Lower leg skin (tissue), 3 donors: ENCODE measurements around the gene RBBP8.

Source experiments
- CTCF ChIP-seq, 3 donors: fragments of 450-650 bp; IDR thresholded peaks; one replicate each; pipeline ENCODE4 v1.5.1; 2016; ENCODE audit warnings: antibody characterized with exemption in 3 of 3, mild to moderate bottlenecking in 3 of 3, moderate library complexity in 2 of 3
- POLR2A ChIP-seq, 2 donors: fragments of 450-650 bp; IDR thresholded peaks; one replicate each; pipeline ENCODE4 v1.6.1; 2016 to 2017; ENCODE audit warnings: antibody characterized with exemption in 2 of 2, mild to moderate bottlenecking in 1 of 2, moderate library complexity in 1 of 2

- TF ChIP-seq CTCF (IDR thresholded peaks at IDR 0.05) (no peak), POLR2A (IDR thresholded peaks at IDR 0.05) (no peak)
Observed at GRCh38 chr18:22912835-22913234, 20.3 kb upstream of the RBBP8 start.
